ENCODE data around the gene CSN1S1. TPM values are rescaled to one million over a fixed set of nuclear protein-coding genes. Genes with fewer than 3 reads are reported as not detected.
"Not testable (repeated sequence)": the region's sequence is repeated elsewhere in the genome, so short reads cannot be mapped to it uniquely, and the experiment has no call there.

CSN1S1 gene
- total RNA-seq, 3 donors from 2014 or later = not detected

DNA sequence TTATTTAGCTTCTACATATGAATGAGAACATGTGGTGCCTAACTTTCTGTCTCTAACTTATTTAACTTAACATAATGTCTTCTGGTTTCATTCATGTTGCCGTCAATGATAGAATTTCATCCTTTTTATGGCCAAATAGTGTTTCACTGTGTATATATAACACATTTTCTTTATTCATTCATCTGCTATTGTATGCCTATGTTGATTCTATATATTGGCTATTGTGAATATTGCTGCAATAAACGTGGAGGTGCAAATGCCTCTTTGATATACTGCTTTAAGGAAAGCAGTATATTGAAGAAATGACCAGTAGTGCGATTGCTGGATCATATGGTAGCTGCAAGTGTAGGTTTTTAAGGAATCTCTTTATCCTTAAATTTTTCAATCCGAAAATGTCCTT is 10.0 kb upstream of the CSN1S1 start:
- ATAC-seq = peak; percentile 51
- TF ChIP-seq, protein P1, sequence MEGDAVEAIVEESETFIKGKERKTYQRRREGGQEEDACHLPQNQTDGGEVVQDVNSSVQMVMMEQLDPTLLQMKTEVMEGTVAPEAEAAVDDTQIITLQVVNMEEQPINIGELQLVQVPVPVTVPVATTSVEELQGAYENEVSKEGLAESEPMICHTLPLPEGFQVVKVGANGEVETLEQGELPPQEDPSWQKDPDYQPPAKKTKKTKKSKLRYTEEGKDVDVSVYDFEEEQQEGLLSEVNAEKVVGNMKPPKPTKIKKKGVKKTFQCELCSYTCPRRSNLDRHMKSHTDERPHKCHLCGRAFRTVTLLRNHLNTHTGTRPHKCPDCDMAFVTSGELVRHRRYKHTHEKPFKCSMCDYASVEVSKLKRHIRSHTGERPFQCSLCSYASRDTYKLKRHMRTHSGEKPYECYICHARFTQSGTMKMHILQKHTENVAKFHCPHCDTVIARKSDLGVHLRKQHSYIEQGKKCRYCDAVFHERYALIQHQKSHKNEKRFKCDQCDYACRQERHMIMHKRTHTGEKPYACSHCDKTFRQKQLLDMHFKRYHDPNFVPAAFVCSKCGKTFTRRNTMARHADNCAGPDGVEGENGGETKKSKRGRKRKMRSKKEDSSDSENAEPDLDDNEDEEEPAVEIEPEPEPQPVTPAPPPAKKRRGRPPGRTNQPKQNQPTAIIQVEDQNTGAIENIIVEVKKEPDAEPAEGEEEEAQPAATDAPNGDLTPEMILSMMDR (IDR thresholded peaks at IDR 0.05) = no peak

GRCh38 chr4:69923782-69924410 is 7.0 kb upstream of the CSN1S1 start:
- ATAC-seq; H3K36me3 ChIP-seq (ENCODE audit: low read depth); H3K4me3 ChIP-seq; H3K4me1 ChIP-seq (ENCODE audit: low read depth); intact Hi-C loops (cut with DNase I, micrococcal nuclease); H3K9me3 ChIP-seq: not testable (repeated sequence)
- DNase-seq = peak in 1 of 3 donors; percentile 44

More for the DNA sequence above, 10.0 kb upstream of the CSN1S1 start:
- Histone ChIP-seq H3K36me3 (ENCODE audit: low read depth) (no peaks in the 10 kb centered on the region), H3K4me3 (no peak overlapping the region), H3K9me3 (no peaks in the 10 kb centered on the region), H3K4me1 (ENCODE audit: low read depth) (no peaks in the 10 kb centered on the region)
- DNase-seq = no peak
- intact Hi-C loops (cut with DNase I, micrococcal nuclease) = no loop called here

DNA sequence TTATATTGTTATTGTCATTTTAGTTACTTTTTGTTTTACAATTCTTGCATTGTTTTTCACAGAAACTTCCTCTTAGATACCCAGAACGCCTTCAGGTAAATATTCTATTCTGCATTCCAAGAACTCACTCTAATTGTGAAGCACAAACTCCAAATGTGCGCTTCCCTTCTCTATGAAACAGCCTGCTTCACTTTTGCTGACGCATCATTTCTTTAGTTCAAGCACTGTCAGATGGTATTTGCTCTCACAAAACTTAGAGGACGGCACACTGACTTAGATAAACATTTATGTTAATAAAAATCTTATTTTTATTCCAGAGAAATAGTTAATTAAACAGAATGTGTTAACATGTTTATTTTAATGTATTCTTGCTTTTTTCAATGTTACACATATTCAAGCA is 3.3 kb downstream of the CSN1S1 start:
- Histone ChIP-seq H3K36me3 (ENCODE audit: low read depth) (no peaks in the 10 kb centered on the region), H3K9me3 (no peaks in the 10 kb centered on the region), H3K4me3 (no peak overlapping the region), H3K4me1 (ENCODE audit: low read depth) (no peaks in the 10 kb centered on the region)
- DNase-seq (no peak), ATAC-seq (no peak)
- intact Hi-C loops (cut with DNase I, micrococcal nuclease) = no loop called here
- TF ChIP-seq, protein P1 (IDR thresholded peaks at IDR 0.05) = no peak

GRCh38 chr4:69936566-69936965 is 5.7 kb downstream of the CSN1S1 start:
- DNase-seq = no peak
- Histone ChIP-seq H3K36me3 (ENCODE audit: low read depth) (no peaks in the 10 kb centered on the region), H3K9me3 (no peaks in the 10 kb centered on the region), H3K4me1 (ENCODE audit: low read depth) (no peaks in the 10 kb centered on the region), H3K4me3 (no peak overlapping the region)
- TF ChIP-seq, protein P1 (IDR thresholded peaks at IDR 0.05) = no peak
- no peak for ATAC-seq
- intact Hi-C loops (cut with DNase I, micrococcal nuclease) = no loop called here

- TF ChIP-seq, protein P1 (IDR thresholded peaks at IDR 0.05) = no peak
- no peak overlapping the region for H3K4me3 ChIP-seq
- H3K36me3 ChIP-seq (ENCODE audit: low read depth) = no peaks in the 10 kb centered on the region
- DNase-seq (no peak), ATAC-seq (no peak)
- no peaks in the 10 kb centered on the region for H3K9me3 ChIP-seq
- intact Hi-C loops (cut with DNase I, micrococcal nuclease) = no loop called here
- H3K4me1 ChIP-seq (ENCODE audit: low read depth) = no peaks in the 10 kb centered on the region
Measured at GRCh38 chr4:69951602-69952001, 20.7 kb downstream of the CSN1S1 start.

GRCh38 chr4:69957209-69957608 is 26.3 kb downstream of the CSN1S1 start:
- no peak for DNase-seq
- H3K4me3 ChIP-seq = no peak overlapping the region
- TF ChIP-seq, protein P1 (IDR thresholded peaks at IDR 0.05) = no peak
- H3K36me3 ChIP-seq (ENCODE audit: low read depth) = no peaks in the 10 kb centered on the region
- no peaks in the 10 kb centered on the region for H3K9me3 ChIP-seq
- no peak for ATAC-seq
- H3K4me1 ChIP-seq (ENCODE audit: low read depth) = no peaks in the 10 kb centered on the region
- intact Hi-C loops (cut with DNase I, micrococcal nuclease) = no loop called here
